KBM-7 (cell line): Measurements from ENCODE around the gene MFAP3L.
"Not testable (repeated sequence)": the region's sequence is repeated elsewhere in the genome, so short reads cannot be mapped to it uniquely, and the experiment has no call there.

Experiments
- DNase-seq: peaks from one replicate; pipeline ENCODE4 v3.0.0-alpha.2; 2015
- in situ Hi-C: fragments of 300-500 bp; cut with MboI; formaldehyde crosslinking; loops from 2 replicates; pipeline ENCODE4 v1.14.3; 2020; ENCODE audit warnings: low sequenced_read_pairs, low pct_unique_long_range_greater_than_20kb, mixed read lengths

The MFAP3L gene

GRCh38 chr4:170026253-170027021 lies at the start of gene MFAP3L:
MFAP3L (minus strand) TSS chr4:170026395; CDS start chr4:170005877, 20,518 bp downstream.
- peak; percentile 71 for DNase-seq
- in situ Hi-C loops = loop anchor here (25.0 kb wide), 2 partner anchors 214 to 389 kb away; no protein-coding TSS in a partner anchor

- in situ Hi-C loops = no loop called here
- no peak for DNase-seq
Observed at GRCh38 chr4:170071196-170071595, 45.0 kb upstream of the MFAP3L start.

GRCh38 chr4:170068438-170069128 lies 42.4 kb upstream of the MFAP3L start:
- no peak for DNase-seq
- in situ Hi-C loops = no loop called here

GRCh38 chr4:170059421-170059820 lies 33.2 kb upstream of the MFAP3L start:
- no peak for DNase-seq
- in situ Hi-C loops = no loop called here

GRCh38 chr4:170058826-170059225 lies 32.6 kb upstream of the MFAP3L start:
- DNase-seq = no peak
- in situ Hi-C loops = no loop called here

- in situ Hi-C loops = no loop called here
- DNase-seq = no peak
Observed at GRCh38 chr4:170057866-170058265, 31.7 kb upstream of the MFAP3L start.

GRCh38 chr4:170052919-170053318 lies 26.7 kb upstream of the MFAP3L start:
- DNase-seq = no peak
- in situ Hi-C loops = no loop called here

GRCh38 chr4:170051402-170051801 lies 25.2 kb upstream of the MFAP3L start:
- in situ Hi-C loops = no loop called here

DNA sequence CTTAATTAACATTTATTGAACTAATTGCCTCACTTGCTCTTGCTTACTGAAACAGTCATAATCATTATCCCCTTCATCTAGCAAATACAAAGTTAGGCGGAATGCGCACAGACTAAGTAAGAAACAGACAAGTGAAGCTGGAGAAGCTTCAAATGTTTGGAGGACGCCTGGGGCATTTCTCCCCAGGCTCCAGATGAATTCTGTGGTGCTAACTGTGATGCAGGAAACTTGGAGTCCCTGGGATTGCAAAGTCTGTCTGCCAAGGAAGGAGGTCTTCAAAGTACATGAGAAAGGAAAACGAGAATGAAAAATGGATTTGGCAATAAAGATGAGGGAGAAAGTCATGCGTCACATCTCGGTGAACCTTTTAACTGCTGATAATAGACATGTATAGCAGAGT lies 23.6 kb upstream of the MFAP3L start:
- in situ Hi-C loops = loop anchor here (25.0 kb wide), 2 partner anchors 237 to 412 kb away; no protein-coding TSS in a partner anchor

More at GRCh38 chr4:170051402-170051801, 25.2 kb upstream of the MFAP3L start:
- DNase-seq = no peak

DNA sequence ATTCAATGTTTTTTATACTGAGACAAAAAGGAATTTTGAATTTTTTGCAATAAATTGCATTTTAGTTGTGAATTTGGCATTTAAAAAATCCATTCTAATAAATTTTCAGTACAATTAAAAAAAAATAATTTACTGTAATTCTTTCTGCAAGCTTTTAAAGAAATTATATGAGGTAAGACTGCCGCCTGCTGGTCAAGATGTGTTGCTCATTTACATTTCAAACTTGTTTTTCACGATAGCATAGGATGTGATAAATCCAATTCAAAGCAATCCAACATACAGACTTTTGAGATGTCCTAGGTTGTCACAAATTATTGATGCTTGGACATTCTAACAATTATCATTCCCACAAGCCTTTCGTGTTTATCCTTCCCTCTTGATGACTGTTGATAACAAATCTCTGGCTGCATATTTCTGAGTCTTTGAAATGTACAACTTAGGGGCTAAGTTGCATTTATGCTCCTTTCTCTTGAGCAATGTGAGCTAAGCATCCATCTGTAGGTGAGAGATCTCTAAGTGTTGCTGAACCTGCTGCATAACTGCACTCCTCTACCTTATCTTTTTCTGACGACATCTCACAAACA lies 21.7 kb upstream of the MFAP3L start:
- DNase-seq = peak; percentile 63
- in situ Hi-C loops = loop anchor here (25.0 kb wide), 2 partner anchors 236 to 411 kb away; no protein-coding TSS in a partner anchor

More for the DNA sequence above, 23.6 kb upstream of the MFAP3L start:
- DNase-seq = no peak

- DNase-seq = not testable (repeated sequence)
- in situ Hi-C loops = loop anchor here (25.0 kb wide), 2 partner anchors 234 to 409 kb away; no protein-coding TSS in a partner anchor
Observed at GRCh38 chr4:170046156-170046555, 20.0 kb upstream of the MFAP3L start.

DNA sequence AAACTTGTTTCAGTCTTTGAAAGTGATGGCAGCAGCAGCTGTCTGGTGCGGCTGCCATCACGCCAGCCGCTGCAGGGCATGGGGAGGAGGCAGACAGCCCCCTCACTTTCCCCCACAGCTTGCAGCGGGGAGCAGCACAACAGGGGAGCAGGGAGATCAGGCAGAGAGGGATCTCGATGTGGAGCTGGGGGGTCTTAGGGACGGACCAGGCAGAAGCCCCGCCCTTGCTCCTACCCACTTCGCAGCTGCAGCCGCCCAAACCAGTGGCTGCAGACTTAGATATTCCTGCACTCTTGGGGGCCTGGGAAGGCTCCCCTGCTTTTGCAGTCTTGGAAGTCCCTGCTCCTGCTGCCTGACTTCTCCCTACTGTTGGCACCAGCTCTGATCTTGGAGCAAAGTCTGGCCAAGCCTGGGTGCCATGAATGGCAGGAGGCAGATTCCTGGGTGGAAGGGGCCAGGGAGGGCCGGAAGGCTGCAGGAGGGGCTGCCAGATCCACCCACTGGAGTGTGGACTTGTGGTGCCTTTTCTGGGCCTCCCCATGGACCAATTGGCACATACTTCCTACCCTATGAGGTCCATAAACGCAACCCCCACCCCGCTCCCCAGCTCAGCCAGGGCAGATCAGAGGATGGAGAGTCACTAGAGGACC lies 14.0 kb upstream of the MFAP3L start:
- DNase-seq = no peak
- in situ Hi-C loops = loop anchor here (25.0 kb wide), 2 partner anchors 228 to 403 kb away; no protein-coding TSS in a partner anchor

DNA sequence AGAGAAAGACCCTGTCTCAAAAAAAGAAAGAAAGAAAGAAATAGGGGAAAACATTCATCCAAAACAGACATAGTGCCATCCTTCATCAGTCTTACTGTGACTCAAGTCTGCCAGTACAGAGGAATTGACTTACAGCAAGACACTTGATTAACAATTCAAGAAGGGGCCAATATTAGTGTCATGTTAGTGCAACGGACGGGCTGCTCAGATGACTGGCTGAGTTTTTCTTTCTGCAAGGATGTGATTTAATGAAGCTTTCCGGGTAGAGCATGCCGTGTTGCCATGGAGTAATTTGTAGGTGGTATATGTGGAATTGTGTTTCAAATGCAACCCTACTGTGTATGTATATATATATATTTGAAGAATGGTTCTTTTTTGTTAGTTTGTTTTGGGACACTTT lies 12.6 kb upstream of the MFAP3L start:
- no peak for DNase-seq
- in situ Hi-C loops = loop anchor here (25.0 kb wide), 2 partner anchors 226 to 401 kb away; no protein-coding TSS in a partner anchor

- no peak for DNase-seq
- in situ Hi-C loops = loop anchor here (25.0 kb wide), 2 partner anchors 226 to 401 kb away; no protein-coding TSS in a partner anchor
Observed at GRCh38 chr4:170038232-170038631, 12.0 kb upstream of the MFAP3L start.

DNA sequence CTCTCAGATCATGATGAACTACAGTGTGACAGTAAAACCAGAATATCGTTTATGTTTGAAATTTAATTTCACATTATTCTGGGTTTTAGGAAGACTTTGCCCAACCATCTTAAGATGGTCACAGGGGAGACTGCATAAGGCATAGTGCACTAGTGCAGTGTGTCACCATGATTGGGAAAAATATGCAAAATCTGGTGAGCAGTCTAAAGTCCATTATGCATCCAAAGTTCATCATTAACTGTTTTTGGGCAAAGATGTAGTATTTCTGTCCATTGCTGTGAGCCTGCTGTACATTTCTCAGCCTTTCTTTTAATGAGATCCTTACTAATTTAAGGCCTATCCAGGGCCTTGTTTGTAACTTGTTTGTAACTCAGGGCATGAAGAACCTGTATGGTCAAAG lies 11.3 kb upstream of the MFAP3L start:
- in situ Hi-C loops = loop anchor here (25.0 kb wide), 2 partner anchors 225 to 400 kb away; no protein-coding TSS in a partner anchor
- no peak for DNase-seq

GRCh38 chr4:170035845-170036244 lies 9.7 kb upstream of the MFAP3L start:
- no peak for DNase-seq
- in situ Hi-C loops = loop anchor here (25.0 kb wide), 2 partner anchors 224 to 399 kb away; no protein-coding TSS in a partner anchor

DNA sequence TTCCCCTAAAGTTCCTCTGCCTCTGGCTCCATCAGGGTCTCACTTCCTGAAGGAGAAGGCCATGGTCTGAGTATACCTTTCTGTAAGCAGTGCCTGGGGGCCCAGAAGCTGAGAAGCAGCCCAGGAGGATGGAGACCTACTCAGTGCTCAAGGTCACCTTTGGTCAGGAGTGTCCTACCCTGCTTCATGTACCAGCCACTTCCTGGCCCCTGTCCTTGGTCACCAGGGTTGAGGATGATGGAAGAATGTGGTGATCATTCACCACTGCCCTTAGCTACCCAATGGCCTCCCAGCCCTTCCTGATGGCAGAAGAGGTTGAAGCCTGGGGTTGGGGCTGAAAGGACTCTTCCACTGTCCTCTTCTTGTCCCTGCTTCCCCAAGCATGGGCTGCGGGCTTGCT lies 9.0 kb upstream of the MFAP3L start:
- DNase-seq = no peak
- in situ Hi-C loops = loop anchor here (25.0 kb wide), 2 partner anchors 223 to 398 kb away; no protein-coding TSS in a partner anchor

DNA sequence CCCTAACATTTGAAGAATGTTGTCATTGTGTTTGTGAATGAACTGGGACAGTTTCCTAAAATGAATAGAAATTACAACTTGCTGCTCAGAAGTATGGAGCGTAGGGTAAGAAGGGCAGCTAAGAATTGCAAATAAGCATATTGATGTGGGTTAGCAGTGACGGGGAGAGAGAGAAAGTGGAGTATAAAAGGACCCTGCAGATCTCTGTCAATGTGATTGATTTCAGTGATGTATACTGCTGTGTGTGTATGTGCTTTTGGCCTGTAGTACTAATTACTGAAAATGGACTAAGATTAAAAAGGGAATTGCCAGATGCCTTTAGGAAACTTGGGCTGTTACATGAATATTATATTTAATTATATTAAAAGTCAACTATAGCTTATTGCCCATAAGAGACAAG lies 7.8 kb upstream of the MFAP3L start:
- in situ Hi-C loops = loop anchor here (25.0 kb wide), 2 partner anchors 222 to 397 kb away; no protein-coding TSS in a partner anchor
- DNase-seq = no peak

GRCh38 chr4:170030121-170030520 lies 3.9 kb upstream of the MFAP3L start:
- in situ Hi-C loops = loop anchor here (25.0 kb wide), 2 partner anchors 218 to 393 kb away; no protein-coding TSS in a partner anchor
- no peak for DNase-seq
